CD8-positive, alpha-beta memory T cell (primary cell): ENCODE results near the gene C4orf17. TPM values are rescaled to one million over a fixed set of nuclear protein-coding genes. Genes with fewer than 3 reads are reported as not detected.
A peak's percentile ranks its signal among the peaks of the same experiment; 100 is the strongest.
"Not testable (repeated sequence)": the region's sequence is repeated elsewhere in the genome, so short reads cannot be mapped to it uniquely, and the experiment has no call there.

Source experiments
- CTCF ChIA-PET: fragments of 350-600 bp; sonication (Branson Sonifier 250); formaldehyde crosslinking; loops from one replicate; lab custom pipeline; 2021; ENCODE audit warnings: antibody characterized with exemption; lab: Charles Lee
- POLR2A ChIA-PET: fragments of 350-600 bp; sonication (Branson Sonifier 250); formaldehyde crosslinking; loops from one replicate; lab custom pipeline; 2021; ENCODE audit warnings: antibody characterized with exemption; lab: Charles Lee
- DNase-seq, 5 donors: peaks; one replicate each; pipeline versions ENCODE4 v3.0.0 to v3.0.0-alpha.2; 2020 to 2022; ENCODE audit warnings: mixed read lengths in 1 of 5
- H3K27ac ChIP-seq: one replicate; pipeline ENCODE4 v1.7.0; 2013; ENCODE audit warnings: low read depth, mild to moderate bottlenecking, low read length, moderate library complexity
- H3K27me3 ChIP-seq: 2 replicates; pipeline ENCODE4 v1.7.0; 2013; ENCODE audit warnings: low read length, mild to moderate bottlenecking; ENCODE audit not compliant: insufficient read depth, poor library complexity, severe bottlenecking
- H3K36me3 ChIP-seq: 2 replicates; pipeline ENCODE4 v1.7.0; 2013; ENCODE audit warnings: mild to moderate bottlenecking, low read length, moderate library complexity; ENCODE audit not compliant: insufficient read depth
- H3K4me1 ChIP-seq: 2 replicates; pipeline ENCODE4 v1.7.0; 2013; ENCODE audit warnings: mild to moderate bottlenecking, low read length, moderate library complexity; ENCODE audit not compliant: insufficient read depth
- H3K4me3 ChIP-seq: 2 replicates; pipeline ENCODE4 v1.7.0; 2013; ENCODE audit warnings: mild to moderate bottlenecking, low read length
- H3K9me3 ChIP-seq: 2 replicates; pipeline ENCODE4 v1.7.0; 2013; ENCODE audit warnings: mild to moderate bottlenecking, low read length
- H3K27ac Mint-ChIP-seq, 8 donors: one replicate each; pipeline ENCODE4 v1.8.0; 2020 to 2021; ENCODE audit warnings: mixed read lengths in 8 of 8, mild to moderate bottlenecking in 6 of 8, inconsistent platforms in 3 of 8, moderate library complexity in 3 of 8
- H3K27me3 Mint-ChIP-seq, 2 donors: one replicate each; pipeline ENCODE4 v1.8.0; 2020 to 2021; ENCODE audit warnings: mixed read lengths in 2 of 2, mild to moderate bottlenecking in 1 of 2, moderate library complexity in 1 of 2
- H3K36me3 Mint-ChIP-seq, 3 donors: one replicate each; pipeline ENCODE4 v1.8.0; 2020 to 2021; ENCODE audit warnings: mixed read lengths in 3 of 3, inconsistent platforms in 1 of 3, mild to moderate bottlenecking in 1 of 3
- H3K4me1 Mint-ChIP-seq, 3 donors: one replicate each; pipeline ENCODE4 v1.8.0; 2020 to 2021; ENCODE audit warnings: mixed read lengths in 3 of 3, inconsistent platforms in 1 of 3, mild to moderate bottlenecking in 1 of 3
- H3K4me3 Mint-ChIP-seq, 7 donors: one replicate each; pipeline ENCODE4 v1.8.0; 2020 to 2021; ENCODE audit warnings: mixed read lengths in 7 of 7, mild to moderate bottlenecking in 6 of 7, moderate library complexity in 4 of 7, inconsistent platforms in 2 of 7
- H3K9me3 Mint-ChIP-seq, 5 donors: one replicate each; pipeline ENCODE4 v1.8.0; 2020 to 2022; ENCODE audit warnings: mixed read lengths in 5 of 5, mild to moderate bottlenecking in 3 of 5, moderate library complexity in 2 of 5, inconsistent platforms in 1 of 5
- polyA plus RNA-seq: library from polyadenylated mRNA; unstranded; fragments of 300-500 nt; fragmentation: Illumina TruSeq; gene quantifications from one replicate; pipeline ENCODE4 v1.2.3, GENCODE V29; 2021
- total RNA-seq, 2 experiments: library from RNA; stranded (reverse); gene quantifications; one replicate each; pipeline ENCODE4 v1.2.3, GENCODE V29; 2021

Gene C4orf17
- total and polyA plus RNA-seq, 3 experiments from 2014 or later = not detected

- H3K27me3 Mint-ChIP-seq = peaks cover 7 to 8% of the 10 kb centered on the region in 2 donors
- no peak overlapping the region for H3K27ac Mint-ChIP-seq
- no peaks in the 10 kb centered on the region for H3K27me3 ChIP-seq
- ChIA-PET CTCF (interaction anchor here (0.9 kb wide), 1 partner anchor 14 kb away, joined by 3 read pairs; no protein-coding TSS in a partner anchor), POLR2A (no interaction called here)
- H3K36me3 Mint-ChIP-seq = no peaks in the 10 kb centered on the region
- no peaks in the 10 kb centered on the region for H3K4me1 ChIP-seq
- no peak overlapping the region for H3K4me3 Mint-ChIP-seq
- no peak overlapping the region for H3K4me3 ChIP-seq
- no peak for DNase-seq
- H3K9me3 ChIP-seq = no peaks in the 10 kb centered on the region
- H3K9me3 Mint-ChIP-seq = no peaks in the 10 kb centered on the region
- no peaks in the 10 kb centered on the region for H3K4me1 Mint-ChIP-seq
- H3K27ac ChIP-seq = no peak overlapping the region
- H3K36me3 ChIP-seq = no peaks in the 10 kb centered on the region
Measured at GRCh38 chr4:99473131-99473530, 37.7 kb upstream of the C4orf17 start.

- Histone ChIP-seq H3K4me3 (no peak overlapping the region), H3K36me3 (no peaks in the 10 kb centered on the region), H3K27ac (no peak overlapping the region), H3K27me3 (no peaks in the 10 kb centered on the region), H3K9me3 (no peaks in the 10 kb centered on the region), H3K4me1 (no peaks in the 10 kb centered on the region)
- Mint-ChIP-seq H3K27ac (no peak overlapping the region), H3K27me3 (peaks cover 0 to 5% of the 10 kb centered on the region in 2 donors), H3K9me3 (peaks cover 21 to 37% (median 32%) of the 10 kb centered on the region in 5 donors), H3K36me3 (peaks cover 0 to 6% (median 0%) of the 10 kb centered on the region in 3 donors), H3K4me1 (no peaks in the 10 kb centered on the region), H3K4me3 (no peak overlapping the region)
- ChIA-PET POLR2A (no interaction called here), CTCF (no interaction called here)
- DNase-seq = no peak
Measured at GRCh38 chr4:99483636-99484035, 27.2 kb upstream of the C4orf17 start.

- Histone ChIP-seq H3K4me3 (no peak overlapping the region), H3K27me3 (no peaks in the 10 kb centered on the region), H3K4me1 (no peaks in the 10 kb centered on the region), H3K9me3 (no peaks in the 10 kb centered on the region), H3K36me3 (no peaks in the 10 kb centered on the region), H3K27ac (no peak overlapping the region)
- no peak overlapping the region for H3K4me3 Mint-ChIP-seq
- H3K36me3 Mint-ChIP-seq = peaks cover 0 to 6% (median 0%) of the 10 kb centered on the region in 3 donors
- peaks cover 4 to 13% of the 10 kb centered on the region in 2 donors for H3K27me3 Mint-ChIP-seq
- POLR2A ChIA-PET = no interaction called here
- no peak overlapping the region for H3K27ac Mint-ChIP-seq
- peaks cover 22 to 40% (median 34%) of the 10 kb centered on the region in 5 donors for H3K9me3 Mint-ChIP-seq
- H3K4me1 Mint-ChIP-seq = no peaks in the 10 kb centered on the region
- CTCF ChIA-PET = no interaction called here
- no peak for DNase-seq
Measured at GRCh38 chr4:99485212-99485611, 25.6 kb upstream of the C4orf17 start.

DNA sequence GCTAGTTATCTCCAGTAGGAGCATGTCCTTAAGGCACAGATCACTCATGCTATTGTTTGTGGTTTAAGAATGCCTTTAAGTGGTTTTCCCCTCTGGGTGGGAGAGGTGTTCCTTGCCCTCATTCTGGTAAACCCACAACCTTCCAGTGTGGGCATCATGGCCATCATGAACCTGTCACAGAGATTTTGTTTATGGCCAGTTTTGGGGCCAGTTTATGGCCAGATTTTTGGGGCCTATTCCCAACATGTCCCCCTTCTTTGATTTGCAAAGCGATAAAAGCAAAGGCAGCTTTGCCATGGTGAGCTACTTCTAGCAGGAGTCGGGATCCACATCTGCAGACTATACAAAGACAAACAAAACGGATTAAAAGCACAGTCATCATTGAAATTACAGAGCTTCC lies 24.2 kb upstream of the C4orf17 start:
- H3K27me3 Mint-ChIP-seq = peaks cover 6 to 27% of the 10 kb centered on the region in 2 donors
- H3K27me3 ChIP-seq, DNase-seq, H3K36me3 ChIP-seq, H3K9me3 ChIP-seq, H3K4me1 ChIP-seq, H3K36me3 Mint-ChIP-seq, H3K4me3 ChIP-seq, H3K27ac ChIP-seq, H3K27ac Mint-ChIP-seq, H3K4me1 Mint-ChIP-seq, H3K4me3 Mint-ChIP-seq, POLR2A ChIA-PET: not testable (repeated sequence)
- H3K9me3 Mint-ChIP-seq = peaks cover 22 to 44% (median 37%) of the 10 kb centered on the region in 5 donors
- CTCF ChIA-PET = interaction anchor here (1.2 kb wide), 1 partner anchor 32 kb away, joined by 3 read pairs; no protein-coding TSS in a partner anchor

- DNase-seq = no peak
- no peaks in the 10 kb centered on the region for H3K36me3 ChIP-seq
- no peaks in the 10 kb centered on the region for H3K9me3 ChIP-seq
- no peak overlapping the region for H3K27ac Mint-ChIP-seq
- H3K36me3 Mint-ChIP-seq = peaks cover 0 to 6% (median 0%) of the 10 kb centered on the region in 3 donors
- no peak overlapping the region for H3K4me3 ChIP-seq
- H3K9me3 Mint-ChIP-seq = peaks cover 16 to 65% (median 40%) of the 10 kb centered on the region in 5 donors
- H3K4me1 Mint-ChIP-seq = no peaks in the 10 kb centered on the region
- no peaks in the 10 kb centered on the region for H3K4me1 ChIP-seq
- H3K4me3 Mint-ChIP-seq = no peak overlapping the region
- ChIA-PET POLR2A (no interaction called here), CTCF (no interaction called here)
- no peak overlapping the region for H3K27ac ChIP-seq
- no peaks in the 10 kb centered on the region for H3K27me3 ChIP-seq
- peaks cover 16 to 37% of the 10 kb centered on the region in 2 donors for H3K27me3 Mint-ChIP-seq
Measured at GRCh38 chr4:99490286-99490685, 20.5 kb upstream of the C4orf17 start.

- ChIA-PET CTCF (no interaction called here), POLR2A (no interaction called here)
- no peaks in the 10 kb centered on the region for H3K9me3 ChIP-seq
- DNase-seq = no peak
- no peaks in the 10 kb centered on the region for H3K36me3 ChIP-seq
- peaks cover 49% of the 10 kb centered on the region for H3K4me1 ChIP-seq
- no peak overlapping the region for H3K4me3 Mint-ChIP-seq
- H3K27ac ChIP-seq = no peak overlapping the region
- H3K9me3 Mint-ChIP-seq = peaks cover 0 to 6% (median 0%) of the 10 kb centered on the region in 5 donors
- H3K27me3 ChIP-seq = no peaks in the 10 kb centered on the region
- peaks cover 0 to 2% of the 10 kb centered on the region in 2 donors for H3K27me3 Mint-ChIP-seq
- H3K36me3 Mint-ChIP-seq = no peaks in the 10 kb centered on the region
- H3K4me3 ChIP-seq = no peak overlapping the region
- H3K27ac Mint-ChIP-seq = no peak overlapping the region
- H3K4me1 Mint-ChIP-seq = peaks cover 18 to 30% (median 21%) of the 10 kb centered on the region in 3 donors
Measured at GRCh38 chr4:99504804-99505502, 5.9 kb upstream of the C4orf17 start.

- Mint-ChIP-seq H3K4me3 (no peak overlapping the region), H3K4me1 (peaks cover 18 to 30% (median 21%) of the 10 kb centered on the region in 3 donors), H3K27me3 (peaks cover 0 to 4% of the 10 kb centered on the region in 2 donors), H3K36me3 (no peaks in the 10 kb centered on the region), H3K9me3 (peaks cover 0 to 6% (median 0%) of the 10 kb centered on the region in 5 donors), H3K27ac (peak overlapping the region in 4 of 8 donors; percentile 22 to 77 (median 45))
- no peaks in the 10 kb centered on the region for H3K9me3 ChIP-seq
- DNase-seq = no peak
- no peak overlapping the region for H3K27ac ChIP-seq
- no peaks in the 10 kb centered on the region for H3K36me3 ChIP-seq
- H3K4me1 ChIP-seq = peaks cover 49% of the 10 kb centered on the region
- no peaks in the 10 kb centered on the region for H3K27me3 ChIP-seq
- POLR2A ChIA-PET = no interaction called here
- CTCF ChIA-PET = no interaction called here
- H3K4me3 ChIP-seq = no peak overlapping the region
Measured at GRCh38 chr4:99506781-99507180, 4.0 kb upstream of the C4orf17 start.

GRCh38 chr4:99507349-99507748 lies 3.5 kb upstream of the C4orf17 start:
- Mint-ChIP-seq H3K9me3 (peaks cover 0 to 6% (median 0%) of the 10 kb centered on the region in 5 donors), H3K4me1 (peaks cover 18 to 30% (median 21%) of the 10 kb centered on the region in 3 donors), H3K36me3 (no peaks in the 10 kb centered on the region), H3K27ac (peak overlapping the region in 6 of 8 donors; percentile 23 to 91 (median 32)), H3K4me3 (peak overlapping the region in 3 of 7 donors; percentile 0 to 46 (median 0)), H3K27me3 (peaks cover 4 to 5% of the 10 kb centered on the region in 2 donors)
- no peak overlapping the region for H3K4me3 ChIP-seq
- H3K36me3 ChIP-seq = no peaks in the 10 kb centered on the region
- H3K27me3 ChIP-seq = no peaks in the 10 kb centered on the region
- no peak overlapping the region for H3K27ac ChIP-seq
- DNase-seq = no peak
- H3K4me1 ChIP-seq = peaks cover 49% of the 10 kb centered on the region
- ChIA-PET POLR2A (no interaction called here), CTCF (no interaction called here)
- H3K9me3 ChIP-seq = no peaks in the 10 kb centered on the region
